Subcutaneous abdominal adipose tissue (tissue), 5 donors: ENCODE data around the gene C12orf60.

Experiments used
- H3K27ac ChIP-seq: one replicate; pipeline ENCODE4 v1.7.0; 2013; ENCODE audit warnings: low read depth, mild to moderate bottlenecking, inconsistent platforms, low read length, moderate library complexity
- H3K27me3 ChIP-seq, 5 donors: one replicate each; pipeline ENCODE4 v1.7.0; 2013; ENCODE audit warnings: low read length in 5 of 5, inconsistent platforms in 1 of 5; ENCODE audit not compliant: control insufficient read depth in 5 of 5, insufficient read depth in 4 of 5
- H3K36me3 ChIP-seq, 5 donors: one replicate each; pipeline ENCODE4 v1.7.0; 2013; ENCODE audit warnings: low read length in 5 of 5; ENCODE audit not compliant: control insufficient read depth in 5 of 5, insufficient read depth in 5 of 5
- H3K4me1 ChIP-seq, 5 donors: one replicate each; pipeline ENCODE4 v1.7.0; 2013; ENCODE audit warnings: low read length in 5 of 5, mild to moderate bottlenecking in 3 of 5, moderate library complexity in 1 of 5; ENCODE audit not compliant: control insufficient read depth in 5 of 5, insufficient read depth in 5 of 5
- H3K4me3 ChIP-seq, 5 donors: one replicate each; pipeline ENCODE4 v1.7.0; 2013; ENCODE audit warnings: low read length in 5 of 5, low read depth in 1 of 5
- H3K9ac ChIP-seq, 5 donors: one replicate each; pipeline ENCODE4 v1.7.0; 2013; ENCODE audit warnings: low read length in 5 of 5, mild to moderate bottlenecking in 4 of 5, moderate library complexity in 3 of 5
- H3K9me3 ChIP-seq, 5 donors: one replicate each; pipeline ENCODE4 v1.7.0; 2013; ENCODE audit warnings: low read length in 5 of 5; ENCODE audit not compliant: control insufficient read depth in 5 of 5
- donor health status: healthy.
- donor health status: healthy.
- donor health status: healthy.
- donor health status: healthy.
- donor health status: healthy.

C12orf60 gene

DNA sequence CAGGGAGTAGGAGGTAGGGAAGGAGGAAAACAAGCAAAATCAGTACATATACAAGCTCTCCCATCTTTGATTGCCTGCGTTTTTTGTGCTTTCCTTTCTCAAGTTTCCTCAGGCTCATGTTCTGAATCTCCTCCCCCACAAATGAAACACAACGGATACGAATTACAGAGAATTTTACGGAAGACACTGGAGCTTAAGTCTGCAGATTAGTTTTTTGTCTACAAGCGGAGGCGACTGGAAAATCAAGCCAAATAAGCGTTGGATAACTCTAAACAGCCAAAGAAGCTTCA lies 804 bp upstream of the C12orf60 start:
- H3K4me1 ChIP-seq, result peaks cover 0 to 23% (median 19%) of the 10 kb centered on the region in 5 donors
- H3K36me3 ChIP-seq, result peaks cover 14 to 21% (median 17%) of the 10 kb centered on the region in 5 donors
- peak overlapping the region; percentile 74 to 96 (median 96) for H3K4me3 ChIP-seq
- peak overlapping the region; percentile 82 to 98 (median 91) for H3K9ac ChIP-seq
- H3K27ac ChIP-seq, result peak overlapping the region; percentile 88
- H3K9me3 ChIP-seq, result no peaks in the 10 kb centered on the region
- no peaks in the 10 kb centered on the region for H3K27me3 ChIP-seq

DNA sequence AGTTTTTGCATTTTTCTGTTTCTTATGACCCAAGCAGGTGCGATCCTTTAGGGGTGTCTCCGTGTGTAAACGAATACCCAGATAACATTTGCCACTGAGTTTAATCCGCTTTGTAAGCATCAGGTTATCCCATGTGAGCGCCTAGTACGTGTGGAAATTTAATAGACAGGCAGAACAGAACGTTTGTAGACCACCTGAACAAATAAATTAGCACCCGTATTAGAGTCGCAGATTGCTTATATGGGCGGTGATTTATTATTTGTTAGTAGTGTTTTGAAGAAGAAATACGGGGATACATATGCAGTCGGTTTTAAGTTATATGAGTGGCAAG lies 325 bp downstream of the C12orf60 start:
- H3K27ac ChIP-seq, result peak overlapping the region; percentile 59
- peak overlapping the region; percentile 74 to 96 (median 83) for H3K4me3 ChIP-seq
- H3K36me3 ChIP-seq, result peaks cover 4 to 10% (median 8%) of the 10 kb centered on the region in 5 donors
- no peaks in the 10 kb centered on the region for H3K9me3 ChIP-seq
- no peaks in the 10 kb centered on the region for H3K27me3 ChIP-seq
- peak overlapping the region; percentile 71 to 76 (median 74) for H3K9ac ChIP-seq
- peaks cover 0 to 23% (median 19%) of the 10 kb centered on the region in 5 donors for H3K4me1 ChIP-seq

DNA sequence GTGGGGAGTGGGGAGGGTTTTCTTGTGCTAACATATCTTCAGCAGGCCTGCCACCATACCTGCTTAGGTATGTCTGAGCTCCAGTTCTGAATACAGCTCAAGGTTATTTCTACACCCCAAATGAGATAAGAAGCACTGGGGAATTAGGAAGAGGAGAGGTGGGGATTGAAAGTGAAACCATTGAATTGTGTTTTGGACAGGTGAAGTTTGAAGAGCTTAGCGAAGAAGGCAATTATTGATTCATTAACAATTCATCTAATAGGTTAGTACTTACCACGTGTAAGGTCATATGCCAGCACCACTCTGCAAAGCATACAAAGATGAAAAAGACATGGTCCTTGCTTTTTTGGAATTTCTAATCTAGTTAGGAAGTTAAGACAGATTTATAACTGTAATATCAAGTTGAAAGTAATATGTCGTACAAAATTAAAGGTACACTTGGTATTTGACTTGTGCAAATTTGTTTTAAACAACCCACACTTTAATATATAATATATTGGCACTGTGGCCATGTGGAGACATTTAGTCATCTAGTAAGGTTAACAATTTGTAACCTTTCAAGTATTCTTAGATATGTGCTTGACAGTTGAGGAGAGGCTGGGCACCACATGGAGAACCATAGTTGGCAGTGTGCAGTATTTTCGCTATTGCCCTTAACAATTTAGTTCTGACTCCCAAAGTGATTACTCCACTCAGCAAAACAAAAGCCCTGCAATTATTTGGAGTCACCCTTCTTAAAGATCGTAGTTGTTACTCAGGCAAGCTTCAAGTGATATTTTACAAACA lies 6.9 kb downstream of the C12orf60 start:
- Histone ChIP-seq H3K9me3 (no peaks in the 10 kb centered on the region), H3K27me3 (no peaks in the 10 kb centered on the region), H3K27ac (no peak overlapping the region), H3K4me3 (no peak overlapping the region), H3K36me3 (no peaks in the 10 kb centered on the region), H3K4me1 (peaks cover 0 to 7% (median 0%) of the 10 kb centered on the region in 5 donors), H3K9ac (no peak overlapping the region)

DNA sequence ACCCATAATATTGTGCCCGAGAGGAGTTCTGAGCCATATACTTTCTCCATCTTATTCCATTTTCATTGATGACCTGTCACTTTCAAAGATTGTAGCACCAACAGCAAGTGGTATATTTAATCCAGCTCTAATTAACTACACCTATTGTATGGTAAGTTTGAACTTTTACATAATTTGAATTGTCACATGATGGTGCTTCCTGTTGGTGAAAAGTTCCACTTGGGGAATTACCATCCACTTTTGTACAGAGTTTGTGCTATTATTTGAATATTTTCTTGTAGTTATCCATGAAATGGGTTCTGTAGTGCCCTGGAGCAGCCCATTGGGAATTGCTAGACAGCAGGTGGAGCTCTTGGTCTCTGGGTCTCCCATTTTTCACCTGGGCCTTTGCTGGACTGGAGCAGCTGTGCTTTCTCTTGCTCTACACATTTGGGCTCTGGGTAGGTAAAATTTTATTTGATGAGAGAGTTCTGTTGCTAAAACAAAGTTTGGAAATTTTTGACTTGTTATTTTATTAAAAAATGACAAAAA lies 7.5 kb downstream of the C12orf60 start:
- H3K9me3 ChIP-seq, result no peaks in the 10 kb centered on the region
- H3K36me3 ChIP-seq, result no peaks in the 10 kb centered on the region
- no peak overlapping the region for H3K9ac ChIP-seq

DNA sequence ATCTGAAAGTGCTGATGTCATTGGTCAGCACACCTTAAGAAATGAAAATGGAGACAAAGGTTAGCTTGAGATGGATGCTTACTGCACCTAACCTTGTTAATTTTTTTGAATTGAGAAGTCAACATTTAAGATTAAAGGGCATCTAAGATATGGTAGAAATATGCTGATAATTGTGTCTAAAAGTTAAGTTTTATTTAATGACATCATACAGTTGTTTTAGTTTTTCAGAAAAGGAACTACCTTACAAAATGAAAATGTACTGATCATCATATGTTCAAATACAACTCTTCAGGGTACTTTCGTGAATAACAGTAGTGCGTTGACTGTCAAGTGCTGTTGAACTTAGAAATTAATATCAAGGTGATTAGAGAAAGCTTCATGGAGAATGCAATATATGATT lies 8.0 kb downstream of the C12orf60 start:
- H3K9ac ChIP-seq, result no peak overlapping the region

More for the DNA sequence above, 7.5 kb downstream of the C12orf60 start:
- Histone ChIP-seq H3K27me3 (no peaks in the 10 kb centered on the region), H3K27ac (no peak overlapping the region), H3K4me3 (no peak overlapping the region), H3K4me1 (peaks cover 0 to 7% (median 0%) of the 10 kb centered on the region in 5 donors)

DNA sequence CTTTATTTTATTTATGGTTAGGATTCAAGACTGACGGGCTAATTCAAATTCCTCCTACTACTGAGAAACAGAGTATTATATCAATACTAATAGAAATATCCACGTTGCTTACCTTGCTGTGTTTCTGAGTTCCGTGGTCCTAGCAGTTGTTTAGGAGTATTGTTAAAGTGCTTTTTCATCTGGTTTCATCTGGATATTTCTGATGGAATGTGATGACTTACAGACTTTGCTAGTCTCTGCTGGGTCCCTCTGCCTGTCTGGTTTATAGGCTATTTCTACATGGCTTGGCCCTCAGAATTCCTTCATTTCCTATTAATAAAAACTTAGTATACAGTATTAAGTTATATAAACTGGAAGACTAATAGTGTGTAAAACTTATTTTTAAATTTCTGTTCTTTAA lies 10.5 kb downstream of the C12orf60 start, which contains the start of gene SMCO3:
TSS of gene SMCO3 (minus strand) at position 169 of the 400 bp plus-strand sequence. CDS start 7,502 bp downstream, outside the sequence.
- no peaks in the 10 kb centered on the region for H3K9me3 ChIP-seq
- H3K4me1 ChIP-seq, result peaks cover 0 to 7% (median 0%) of the 10 kb centered on the region in 5 donors
- H3K4me3 ChIP-seq, result no peak within 1 kb of the TSS
- H3K36me3 ChIP-seq, result no peaks in the 10 kb centered on the region
- H3K27ac ChIP-seq, result no peak within 1 kb of the TSS
- no peaks in the 10 kb centered on the region for H3K27me3 ChIP-seq
- H3K9ac ChIP-seq, result no peak within 1 kb of the TSS

More for the DNA sequence above, 8.0 kb downstream of the C12orf60 start:
- no peaks in the 10 kb centered on the region for H3K36me3 ChIP-seq
- peaks cover 0 to 7% (median 0%) of the 10 kb centered on the region in 5 donors for H3K4me1 ChIP-seq
- no peak overlapping the region for H3K4me3 ChIP-seq
- H3K27me3 ChIP-seq, result no peaks in the 10 kb centered on the region
- no peaks in the 10 kb centered on the region for H3K9me3 ChIP-seq
- no peak overlapping the region for H3K27ac ChIP-seq

DNA sequence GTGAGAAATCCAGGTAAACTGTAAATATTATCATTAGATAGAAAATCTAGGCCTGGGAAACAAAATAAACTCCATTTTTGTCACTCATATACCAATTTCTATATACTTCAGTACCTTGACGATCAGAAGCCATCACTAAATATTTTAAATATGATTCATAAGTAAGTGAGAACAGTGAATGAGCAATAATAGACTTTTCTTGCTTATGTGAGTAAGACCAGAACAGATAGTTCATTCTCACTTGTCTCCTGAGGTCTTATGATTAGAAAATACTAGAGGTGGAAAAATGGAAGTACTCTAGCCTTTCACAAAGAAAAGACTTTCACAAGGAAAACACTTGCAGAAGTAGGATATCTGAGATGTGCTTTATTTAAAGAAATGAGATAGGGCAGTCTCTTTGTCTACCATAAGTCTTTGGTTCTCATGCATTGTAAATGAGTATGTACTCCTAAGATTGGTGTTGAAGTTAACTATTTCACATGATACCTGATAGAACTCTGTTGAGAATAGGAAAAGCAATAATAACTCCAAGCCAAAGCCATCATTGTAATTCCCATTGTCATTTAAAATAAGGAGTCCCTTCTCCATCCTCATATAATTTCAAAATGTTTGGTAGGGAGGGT lies 20.7 kb downstream of the C12orf60 start:
- Histone ChIP-seq H3K9ac (no peak overlapping the region), H3K27ac (no peak overlapping the region), H3K9me3 (no peaks in the 10 kb centered on the region), H3K4me1 (peaks cover 0 to 6% (median 0%) of the 10 kb centered on the region in 5 donors), H3K36me3 (no peaks in the 10 kb centered on the region), H3K4me3 (no peak overlapping the region), H3K27me3 (peaks cover 0 to 2% (median 0%) of the 10 kb centered on the region in 5 donors)

DNA sequence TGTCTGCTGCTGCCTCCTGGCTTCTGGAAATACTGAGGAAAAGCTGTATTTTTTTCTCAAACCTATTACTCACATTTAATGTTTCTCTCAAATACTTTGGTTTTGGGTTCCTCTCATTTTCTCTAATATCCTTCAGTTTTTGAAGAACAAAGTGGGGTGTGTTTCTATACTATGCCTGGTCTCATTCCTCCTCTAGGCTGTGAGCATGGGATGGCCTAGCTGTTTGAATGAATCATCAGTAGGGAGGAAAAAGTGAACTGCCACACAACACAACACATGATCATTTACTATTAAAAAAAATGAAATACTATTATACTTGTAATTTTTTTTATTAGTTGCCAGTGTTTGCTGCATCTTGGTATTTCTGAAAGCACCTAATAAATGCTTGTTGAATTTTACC lies 21.8 kb downstream of the C12orf60 start:
- Histone ChIP-seq H3K36me3 (no peaks in the 10 kb centered on the region), H3K27me3 (peaks cover 0 to 2% (median 0%) of the 10 kb centered on the region in 5 donors), H3K9me3 (no peaks in the 10 kb centered on the region), H3K4me1 (peaks cover 0 to 6% (median 0%) of the 10 kb centered on the region in 5 donors), H3K4me3 (no peak overlapping the region), H3K27ac (no peak overlapping the region), H3K9ac (no peak overlapping the region)

DNA sequence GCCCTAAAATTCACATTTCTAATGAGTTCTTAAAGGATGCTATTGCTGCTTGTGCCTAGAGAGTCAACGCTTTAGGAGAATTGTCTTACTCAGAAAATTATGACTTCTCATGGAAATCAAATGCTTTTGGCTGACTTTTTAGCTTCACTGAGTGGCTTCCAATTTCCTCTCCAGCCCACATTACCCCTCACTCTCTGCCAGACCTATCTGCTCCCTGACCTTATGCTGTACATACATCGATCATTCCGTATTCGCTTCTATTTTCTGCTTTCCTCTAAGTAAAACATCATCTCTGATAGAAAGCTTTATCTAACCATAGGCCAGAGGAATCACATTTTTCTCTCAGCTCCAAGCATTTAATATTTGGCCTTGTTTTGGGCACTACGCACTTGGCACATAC lies 23.0 kb downstream of the C12orf60 start:
- no peak overlapping the region for H3K9ac ChIP-seq
- no peaks in the 10 kb centered on the region for H3K9me3 ChIP-seq
- no peak overlapping the region for H3K27ac ChIP-seq
- no peaks in the 10 kb centered on the region for H3K36me3 ChIP-seq
- peaks cover 0 to 6% (median 0%) of the 10 kb centered on the region in 5 donors for H3K4me1 ChIP-seq
- no peak overlapping the region for H3K4me3 ChIP-seq
- H3K27me3 ChIP-seq, result peaks cover 0 to 2% (median 0%) of the 10 kb centered on the region in 5 donors

DNA sequence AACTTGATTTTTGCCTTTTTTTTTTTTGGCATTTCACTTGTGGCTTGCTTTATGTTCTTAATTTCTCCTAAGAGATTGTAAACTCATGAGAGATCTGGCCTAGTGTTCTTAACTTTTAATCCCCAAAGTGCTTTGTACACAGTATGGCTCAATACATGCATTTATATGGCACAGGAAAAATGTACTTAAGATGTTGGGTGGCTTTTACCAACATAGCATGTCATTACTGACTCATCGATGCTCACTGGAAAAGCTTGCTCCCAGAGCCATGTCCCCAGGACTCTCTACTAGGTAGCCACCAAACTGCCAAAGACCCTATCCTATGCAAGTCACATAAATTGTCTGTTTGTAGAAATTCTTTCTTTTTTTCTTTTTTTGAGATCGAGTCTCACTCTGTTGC lies 23.6 kb downstream of the C12orf60 start:
- H3K27me3 ChIP-seq, result no peaks in the 10 kb centered on the region
- peaks cover 0 to 6% (median 0%) of the 10 kb centered on the region in 5 donors for H3K4me1 ChIP-seq
- H3K9me3 ChIP-seq, result no peaks in the 10 kb centered on the region
- no peak overlapping the region for H3K27ac ChIP-seq
- no peaks in the 10 kb centered on the region for H3K36me3 ChIP-seq
- no peak overlapping the region for H3K4me3 ChIP-seq
- no peak overlapping the region for H3K9ac ChIP-seq
